Mucosa of gallbladder (tissue), 1 donor: ENCODE results near the gene GALNTL6. TPM values are rescaled to one million over a fixed set of nuclear protein-coding genes. Genes with fewer than 3 reads are reported as not detected.

Experiments
- DNase-seq: peaks from one replicate; pipeline ENCODE4 v3.0.0-alpha.2; 2020; ENCODE audit warnings: low spot score
- total RNA-seq: library from RNA; stranded (reverse); gene quantifications from one replicate; pipeline ENCODE4 v1.2.1, GENCODE V29; 2021
- donor health status: DM: no; HTN: no; CAD: no.

GALNTL6 gene
- total RNA-seq, 1 donor from 2014 or later, result 0.75 TPM

GRCh38 chr4:172207258-172207657, 394.1 kb downstream of the GALNTL6 start:
- DNase-seq, result no peak

DNA sequence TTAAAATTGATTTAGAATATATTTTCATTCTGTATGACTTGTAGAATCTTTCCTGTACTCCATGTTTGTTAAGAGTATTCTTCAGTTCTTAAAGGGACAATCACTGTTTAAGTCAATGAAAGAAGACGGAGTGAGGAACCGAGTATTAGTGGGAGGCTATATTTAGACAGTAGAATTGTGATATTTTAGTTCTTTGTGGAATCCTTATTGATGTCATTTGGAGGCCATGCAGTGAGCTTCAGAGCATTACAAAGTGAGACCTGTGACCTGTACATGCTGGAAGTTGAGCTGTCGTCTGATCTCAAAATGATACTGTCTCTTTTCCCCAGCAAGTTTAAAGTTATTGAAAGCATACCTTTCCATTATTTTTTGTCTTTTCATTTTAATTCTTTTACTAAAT, 394.7 kb downstream of the GALNTL6 start:
- no peak for DNase-seq

DNA sequence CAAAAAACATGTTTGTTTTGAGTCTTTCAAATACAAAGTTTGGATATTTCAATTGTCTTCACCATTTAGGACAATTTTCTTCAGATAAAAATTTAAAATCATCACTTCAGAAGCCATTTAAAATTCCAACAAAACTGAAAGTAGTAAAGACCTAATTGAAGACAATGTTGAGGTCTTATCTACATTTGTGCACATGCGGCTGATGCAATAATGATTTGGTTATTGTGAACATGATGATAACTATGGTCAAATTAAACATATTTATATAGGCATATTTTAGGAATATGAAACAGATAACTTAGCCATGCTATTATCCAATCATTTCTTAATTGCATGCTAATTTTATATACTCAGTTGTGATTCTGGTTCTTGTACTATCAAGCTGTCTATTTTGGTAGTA, 407.5 kb downstream of the GALNTL6 start:
- no peak for DNase-seq

GRCh38 chr4:172225457-172225856, 412.3 kb downstream of the GALNTL6 start:
- DNase-seq, result no peak

- DNase-seq, result no peak
Measured at GRCh38 chr4:172232966-172233365, 419.8 kb downstream of the GALNTL6 start.

GRCh38 chr4:172243551-172243950, 430.3 kb downstream of the GALNTL6 start:
- no peak for DNase-seq

DNA sequence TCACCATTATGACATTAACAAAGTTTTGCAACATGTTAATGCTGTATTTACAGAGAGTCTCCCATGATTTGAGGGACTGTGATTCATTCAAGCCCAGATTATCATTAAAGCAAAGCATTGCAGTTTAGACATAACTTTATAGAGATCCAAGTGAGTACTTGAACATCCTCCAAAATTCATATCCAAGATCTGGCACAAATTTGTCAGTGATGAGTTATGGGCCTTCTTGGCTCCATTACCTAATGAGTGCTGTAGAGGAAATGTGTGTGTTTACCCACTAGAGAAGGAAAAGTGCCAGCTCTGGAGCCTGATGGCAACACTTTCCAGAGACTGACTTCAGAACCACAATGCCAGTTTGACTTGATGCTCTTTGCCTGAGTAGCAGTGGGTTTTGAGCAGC, 432.3 kb downstream of the GALNTL6 start:
- DNase-seq, result no peak

DNA sequence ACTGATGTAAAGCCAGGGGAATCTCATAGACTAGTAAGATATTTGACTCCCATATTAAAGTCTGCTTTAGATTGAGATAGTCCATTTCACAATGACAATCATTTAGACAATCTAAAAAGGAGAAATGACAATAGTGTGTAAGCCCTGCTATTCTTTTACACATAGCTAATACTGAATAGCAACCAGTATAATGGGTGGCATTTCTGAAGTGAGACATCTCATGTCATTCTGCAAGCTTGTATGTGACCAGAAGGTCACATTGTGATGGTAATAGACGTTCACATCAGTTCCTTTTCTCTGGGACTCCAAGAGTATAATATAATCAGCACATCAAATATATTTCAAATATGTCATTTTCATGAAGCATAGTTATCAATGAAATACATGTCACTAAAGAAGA, 440.2 kb downstream of the GALNTL6 start:
- DNase-seq, result no peak

DNA sequence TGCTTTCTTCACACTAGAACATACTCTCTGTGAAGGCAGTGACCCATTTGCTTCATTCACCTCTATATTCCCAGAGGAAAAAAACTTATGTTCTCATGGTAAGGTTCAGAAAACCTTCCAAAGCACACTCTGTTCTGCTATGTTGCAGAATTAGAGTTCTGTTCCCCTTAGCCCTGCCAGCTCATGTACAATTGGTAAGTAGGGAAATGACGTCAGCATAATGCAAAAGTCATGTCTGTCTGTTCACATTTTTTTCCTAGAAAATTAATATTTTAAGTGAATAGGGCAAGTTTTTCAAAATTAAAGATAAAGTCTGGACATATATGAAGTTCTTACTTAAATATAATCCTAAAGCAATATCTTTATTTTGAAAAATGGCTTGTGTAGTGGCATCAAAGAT, 443.6 kb downstream of the GALNTL6 start:
- no peak for DNase-seq

GRCh38 chr4:172270397-172270796, 457.2 kb downstream of the GALNTL6 start:
- DNase-seq, result no peak

DNA sequence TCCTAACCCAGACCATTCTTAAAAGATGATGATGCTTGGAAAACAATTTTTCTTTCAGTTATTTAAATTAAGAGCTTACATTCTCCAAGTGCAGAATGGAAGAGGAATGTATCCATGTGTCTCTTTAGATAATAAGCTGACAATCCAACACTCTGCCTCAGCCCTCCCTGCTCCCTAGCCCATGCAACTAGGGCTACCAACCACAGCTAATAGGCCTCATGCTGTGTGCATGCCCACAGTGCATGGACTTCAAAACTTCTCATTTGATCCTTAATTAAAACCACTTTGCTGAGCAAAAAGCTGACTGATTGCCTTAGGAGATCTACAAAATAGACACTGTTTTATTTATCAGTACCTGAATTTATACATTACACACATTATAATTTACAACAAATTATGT, 473.9 kb downstream of the GALNTL6 start:
- DNase-seq, result no peak

- DNase-seq, result no peak
Measured at GRCh38 chr4:172305698-172306097, 492.5 kb downstream of the GALNTL6 start.

DNA sequence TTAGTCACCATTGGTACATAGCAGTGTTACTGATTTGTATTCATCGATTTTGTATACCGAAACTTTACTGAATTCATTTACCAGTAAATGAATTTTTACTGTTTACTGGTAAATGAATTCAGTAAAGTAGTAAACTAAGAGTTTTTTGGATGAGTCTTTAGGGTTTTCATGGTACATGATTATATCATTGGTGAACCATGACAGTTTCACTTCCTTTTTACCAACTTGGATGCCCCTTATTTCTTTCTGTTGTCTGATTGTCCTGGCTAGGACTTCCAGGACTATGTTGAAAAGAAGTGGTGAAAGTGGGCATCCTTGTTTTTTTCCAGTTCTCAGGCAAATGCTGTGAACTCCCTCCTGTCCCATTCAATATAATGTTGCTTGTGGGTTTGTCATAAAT, 494.9 kb downstream of the GALNTL6 start:
- DNase-seq, result no peak

DNA sequence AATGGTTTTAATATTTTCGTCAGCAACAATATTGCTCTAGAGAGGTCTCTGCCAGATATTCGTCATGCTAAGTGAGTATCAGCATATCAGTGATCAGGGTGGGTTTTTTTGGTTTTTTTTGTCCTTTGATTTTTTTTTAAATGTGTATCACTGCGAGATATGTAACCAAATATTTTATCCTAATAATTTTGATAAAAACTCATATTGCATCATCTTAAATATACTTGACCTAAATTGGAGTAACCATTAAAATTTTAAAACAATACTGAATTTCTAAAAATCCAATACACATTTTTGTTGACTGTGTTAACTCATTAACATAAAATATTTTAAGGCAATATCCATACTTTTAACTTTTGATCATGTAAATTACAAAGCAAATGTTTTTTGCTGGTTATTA, 498.5 kb downstream of the GALNTL6 start:
- no peak for DNase-seq

- DNase-seq, result no peak
Measured at GRCh38 chr4:172323288-172323687, 510.1 kb downstream of the GALNTL6 start.

DNA sequence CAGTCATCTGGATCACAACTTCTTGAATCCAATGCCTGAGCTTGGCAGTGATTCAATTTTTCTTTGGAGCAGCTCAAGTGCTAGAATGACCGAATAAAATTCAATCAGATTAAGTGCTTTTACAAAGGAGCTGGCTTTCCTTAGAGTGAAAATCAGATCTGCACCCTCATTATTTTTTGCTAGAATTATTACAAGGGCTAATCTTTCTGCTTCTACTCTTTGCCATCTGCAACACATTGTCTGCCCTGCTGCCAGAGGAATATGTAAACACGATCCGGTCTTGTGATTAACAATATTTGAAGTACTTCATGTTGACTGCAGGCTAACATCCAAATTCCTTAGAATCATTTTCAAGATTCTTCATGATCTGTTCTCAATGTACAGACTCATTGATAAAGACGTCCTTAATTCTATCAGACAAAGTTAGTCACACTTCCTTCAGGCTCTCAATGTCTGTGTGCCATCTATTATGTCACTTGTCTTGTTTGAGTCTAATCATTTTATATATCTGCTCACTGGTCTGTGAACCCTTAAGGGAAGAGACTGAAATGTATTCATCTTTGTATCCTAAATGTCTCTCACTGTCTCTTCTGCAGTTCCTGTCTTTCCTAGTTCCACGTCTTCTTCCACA, 531.2 kb downstream of the GALNTL6 start:
- no peak for DNase-seq

GRCh38 chr4:172348426-172348825, 535.2 kb downstream of the GALNTL6 start:
- DNase-seq, result no peak

GRCh38 chr4:172352356-172352755, 539.2 kb downstream of the GALNTL6 start:
- no peak for DNase-seq

DNA sequence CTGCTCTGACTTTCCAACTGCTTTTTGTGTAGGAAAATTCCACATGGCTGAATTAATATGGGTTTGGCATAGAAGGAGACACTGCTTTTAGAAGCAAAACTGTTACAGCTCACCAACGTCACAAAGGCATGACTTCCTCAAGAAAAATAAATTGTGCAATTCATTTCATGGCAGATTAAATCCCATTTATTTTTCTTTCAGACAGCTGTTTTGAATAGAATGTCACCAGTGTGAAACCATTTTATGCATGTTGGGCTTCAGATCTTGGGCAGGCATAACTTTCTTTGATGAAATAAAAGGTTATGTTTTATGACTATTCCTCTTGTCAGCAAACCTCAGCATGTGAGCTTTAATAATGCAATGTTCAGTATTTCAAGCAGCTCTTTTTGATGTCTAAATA, 542.8 kb downstream of the GALNTL6 start:
- no peak for DNase-seq

DNA sequence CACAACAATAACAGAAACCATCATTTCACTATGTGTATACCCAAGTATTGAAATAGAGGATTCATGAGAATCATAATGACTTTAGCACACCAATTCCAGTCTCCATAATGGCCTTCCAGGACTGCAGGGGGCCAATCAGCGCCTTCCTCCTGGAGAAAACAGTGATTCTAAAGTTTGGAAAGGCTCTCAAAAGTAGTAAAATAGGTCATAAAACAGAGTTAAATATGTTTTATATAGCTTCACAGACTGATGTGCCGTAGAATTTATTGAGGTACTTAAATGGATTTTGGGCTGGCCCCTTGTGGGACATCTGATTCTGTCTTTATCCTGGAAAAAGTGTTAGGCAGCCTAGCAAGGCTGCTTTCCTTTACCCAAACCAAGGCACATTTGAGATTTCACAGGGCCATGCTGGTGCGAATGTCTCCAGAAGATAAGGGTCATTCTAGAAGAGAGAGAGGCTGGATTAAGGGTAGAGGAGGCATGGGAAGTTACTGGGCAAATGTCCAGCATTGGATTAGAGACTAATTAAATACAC, 543.9 kb downstream of the GALNTL6 start:
- no peak for DNase-seq

GRCh38 chr4:172362569-172362968, 549.4 kb downstream of the GALNTL6 start:
- no peak for DNase-seq

DNA sequence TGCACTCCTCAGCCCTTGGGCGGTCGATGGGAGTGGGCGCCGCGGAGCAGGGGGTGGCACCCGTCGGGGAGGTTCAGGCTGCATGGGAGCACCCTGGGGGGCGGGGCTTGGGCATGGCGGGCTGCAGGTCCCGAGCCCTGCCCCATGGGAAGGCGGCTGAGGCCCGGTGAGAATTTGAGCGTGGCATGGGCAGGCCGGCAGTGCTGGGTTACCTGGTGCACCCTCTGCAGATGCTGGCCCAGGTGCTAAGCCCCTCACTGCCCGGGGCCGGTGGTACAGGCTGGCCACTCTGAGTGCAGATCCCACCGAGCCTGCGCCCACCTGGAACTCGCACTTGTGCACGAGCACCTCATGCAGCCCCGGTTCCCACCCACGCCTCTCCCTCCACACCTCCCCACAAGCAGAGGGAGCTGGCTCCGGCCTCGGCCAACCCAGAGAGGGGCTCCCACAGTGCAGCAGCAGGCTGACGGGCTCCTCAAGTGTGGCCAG, 556.3 kb downstream of the GALNTL6 start:
- no peak for DNase-seq

GRCh38 chr4:172377486-172378140, 564.4 kb downstream of the GALNTL6 start:
- DNase-seq, result no peak
